ENCODE data around the gene SULT1A2.

DNA sequence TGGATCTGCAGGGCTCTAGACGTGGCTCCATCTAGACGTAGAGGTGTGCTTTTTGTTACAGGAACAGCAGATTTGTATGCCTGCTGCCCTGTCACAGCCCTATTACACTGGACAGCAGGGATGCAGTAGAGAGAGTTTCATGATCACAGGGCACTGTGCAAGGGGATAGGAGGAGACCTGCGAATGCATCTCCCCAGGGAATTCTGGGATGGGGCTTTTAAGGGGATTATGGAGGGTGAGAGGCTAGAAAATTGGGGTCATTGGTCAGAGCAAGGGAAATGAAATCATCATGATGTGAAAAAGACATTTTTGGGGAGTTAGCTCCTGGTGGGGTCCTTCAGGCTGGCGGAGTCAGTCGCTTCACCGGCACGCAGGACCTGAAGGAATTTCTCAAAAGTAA lies 54.2 kb downstream of the SULT1A2 start:
- TF ChIP-seq, protein P1, sequence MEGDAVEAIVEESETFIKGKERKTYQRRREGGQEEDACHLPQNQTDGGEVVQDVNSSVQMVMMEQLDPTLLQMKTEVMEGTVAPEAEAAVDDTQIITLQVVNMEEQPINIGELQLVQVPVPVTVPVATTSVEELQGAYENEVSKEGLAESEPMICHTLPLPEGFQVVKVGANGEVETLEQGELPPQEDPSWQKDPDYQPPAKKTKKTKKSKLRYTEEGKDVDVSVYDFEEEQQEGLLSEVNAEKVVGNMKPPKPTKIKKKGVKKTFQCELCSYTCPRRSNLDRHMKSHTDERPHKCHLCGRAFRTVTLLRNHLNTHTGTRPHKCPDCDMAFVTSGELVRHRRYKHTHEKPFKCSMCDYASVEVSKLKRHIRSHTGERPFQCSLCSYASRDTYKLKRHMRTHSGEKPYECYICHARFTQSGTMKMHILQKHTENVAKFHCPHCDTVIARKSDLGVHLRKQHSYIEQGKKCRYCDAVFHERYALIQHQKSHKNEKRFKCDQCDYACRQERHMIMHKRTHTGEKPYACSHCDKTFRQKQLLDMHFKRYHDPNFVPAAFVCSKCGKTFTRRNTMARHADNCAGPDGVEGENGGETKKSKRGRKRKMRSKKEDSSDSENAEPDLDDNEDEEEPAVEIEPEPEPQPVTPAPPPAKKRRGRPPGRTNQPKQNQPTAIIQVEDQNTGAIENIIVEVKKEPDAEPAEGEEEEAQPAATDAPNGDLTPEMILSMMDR (IDR thresholded peaks at IDR 0.05; ENCODE audit: insufficient read depth, low read length, poor library complexity, severe bottlenecking), result no peak
- no peak for TF ChIP-seq EZH2phosphoT487 (conservative IDR thresholded peaks at IDR 0.05; ENCODE audit: low read length)
